Activated CD4-positive, alpha-beta T cell treated with anti-CD3 and anti-CD28 coated beads, Interleukin-2, amount 10 ng/mL, durations not matched to agents 24 days and 14 days (primary cell): ENCODE data around the gene SMIM45.
A peak's percentile ranks its signal among the peaks of the same experiment; 100 is the strongest.

Experiments used
- DNase-seq: peaks from one replicate; pipeline ENCODE4 v3.0.0; 2022
- H3K27ac Mint-ChIP-seq: one replicate; pipeline ENCODE4 v1.8.0; 2022; ENCODE audit warnings: mild to moderate bottlenecking, mixed read lengths
- H3K27me3 Mint-ChIP-seq: one replicate; pipeline ENCODE4 v1.8.0; 2022; ENCODE audit warnings: mixed read lengths
- H3K36me3 Mint-ChIP-seq: one replicate; pipeline ENCODE4 v1.8.0; 2022; ENCODE audit warnings: low read depth, mild to moderate bottlenecking, mixed read lengths
- H3K4me1 Mint-ChIP-seq: one replicate; pipeline ENCODE4 v1.8.0; 2021; ENCODE audit warnings: mixed read lengths
- H3K4me3 Mint-ChIP-seq: one replicate; pipeline ENCODE4 v1.8.0; 2022; ENCODE audit warnings: mild to moderate bottlenecking, moderate library complexity, mixed read lengths
- H3K9me3 Mint-ChIP-seq: one replicate; pipeline ENCODE4 v1.8.0; 2021; ENCODE audit warnings: mixed read lengths
- intact Hi-C: fragments of 100-400 bp; cut with micrococcal nuclease; formaldehyde crosslinking; loops from one replicate; pipeline ENCODE4 v1.15.1; 2023

SMIM45 gene

DNA sequence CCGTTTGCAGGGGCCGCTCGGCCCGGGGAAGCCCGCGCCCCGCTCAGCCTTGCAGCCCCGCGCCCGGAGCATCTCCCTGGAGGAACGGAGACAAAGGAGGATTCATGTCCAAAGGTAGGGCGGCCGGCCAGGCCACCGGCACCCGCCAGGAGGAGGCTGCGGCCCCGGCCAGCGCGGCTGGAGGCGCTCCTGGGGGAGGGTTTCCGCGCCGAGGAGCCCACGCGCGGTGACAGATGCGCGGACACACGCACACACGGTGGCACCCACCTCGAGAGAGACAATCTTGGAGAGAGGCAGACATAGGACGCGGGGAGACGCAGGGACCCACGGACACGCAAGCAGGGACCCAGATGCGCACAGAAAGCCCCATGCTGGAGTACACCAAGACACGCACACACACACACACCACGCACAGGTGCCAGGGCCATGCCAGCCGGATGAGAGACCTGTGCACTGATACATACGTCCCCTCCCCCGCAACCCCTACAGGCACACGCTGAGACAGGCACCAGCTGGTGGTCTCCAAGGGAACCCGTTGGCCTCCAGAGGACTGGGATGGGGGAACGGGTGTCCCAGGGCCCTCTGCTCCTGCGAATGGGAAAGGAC, 25.1 kb downstream of the SMIM45 start:
- H3K36me3 Mint-ChIP-seq = no peaks in the 10 kb centered on the region
- no peaks in the 10 kb centered on the region for H3K9me3 Mint-ChIP-seq
- peak overlapping the region; percentile 67 for H3K4me3 Mint-ChIP-seq
- intact Hi-C loops = loop anchor here (1.0 kb wide), 1 partner anchor 20 kb away; no protein-coding TSS in a partner anchor
- H3K27ac Mint-ChIP-seq = no peak overlapping the region
- peak; percentile 63 for DNase-seq
- peaks cover 48% of the 10 kb centered on the region for H3K27me3 Mint-ChIP-seq
- peaks cover 15% of the 10 kb centered on the region for H3K4me1 Mint-ChIP-seq

DNA sequence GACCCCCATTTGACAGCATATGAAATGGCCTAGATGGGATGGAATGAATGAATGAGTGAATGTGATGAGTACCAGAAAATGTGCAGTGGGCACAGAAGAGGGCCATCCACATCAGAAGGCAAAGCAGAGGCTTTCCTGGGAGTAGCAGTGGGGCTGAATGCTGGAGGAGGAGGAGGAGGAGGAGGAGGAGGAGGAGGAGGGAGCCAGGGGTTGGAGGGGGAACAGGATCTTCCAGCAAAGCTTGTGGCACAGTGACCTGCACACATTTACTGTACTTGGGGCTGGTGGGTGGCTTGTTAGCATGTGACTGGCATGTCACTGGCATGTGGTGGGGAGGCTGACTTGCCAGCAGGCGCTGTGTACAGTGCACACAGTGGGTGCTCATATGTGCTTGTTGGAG, 26.8 kb downstream of the SMIM45 start:
- no peak overlapping the region for H3K4me3 Mint-ChIP-seq
- H3K4me1 Mint-ChIP-seq = peaks cover 15% of the 10 kb centered on the region
- H3K9me3 Mint-ChIP-seq = no peaks in the 10 kb centered on the region
- intact Hi-C loops = no loop called here
- no peaks in the 10 kb centered on the region for H3K36me3 Mint-ChIP-seq
- peaks cover 42% of the 10 kb centered on the region for H3K27me3 Mint-ChIP-seq
- peak overlapping the region; percentile 42 for H3K27ac Mint-ChIP-seq
- DNase-seq = no peak

DNA sequence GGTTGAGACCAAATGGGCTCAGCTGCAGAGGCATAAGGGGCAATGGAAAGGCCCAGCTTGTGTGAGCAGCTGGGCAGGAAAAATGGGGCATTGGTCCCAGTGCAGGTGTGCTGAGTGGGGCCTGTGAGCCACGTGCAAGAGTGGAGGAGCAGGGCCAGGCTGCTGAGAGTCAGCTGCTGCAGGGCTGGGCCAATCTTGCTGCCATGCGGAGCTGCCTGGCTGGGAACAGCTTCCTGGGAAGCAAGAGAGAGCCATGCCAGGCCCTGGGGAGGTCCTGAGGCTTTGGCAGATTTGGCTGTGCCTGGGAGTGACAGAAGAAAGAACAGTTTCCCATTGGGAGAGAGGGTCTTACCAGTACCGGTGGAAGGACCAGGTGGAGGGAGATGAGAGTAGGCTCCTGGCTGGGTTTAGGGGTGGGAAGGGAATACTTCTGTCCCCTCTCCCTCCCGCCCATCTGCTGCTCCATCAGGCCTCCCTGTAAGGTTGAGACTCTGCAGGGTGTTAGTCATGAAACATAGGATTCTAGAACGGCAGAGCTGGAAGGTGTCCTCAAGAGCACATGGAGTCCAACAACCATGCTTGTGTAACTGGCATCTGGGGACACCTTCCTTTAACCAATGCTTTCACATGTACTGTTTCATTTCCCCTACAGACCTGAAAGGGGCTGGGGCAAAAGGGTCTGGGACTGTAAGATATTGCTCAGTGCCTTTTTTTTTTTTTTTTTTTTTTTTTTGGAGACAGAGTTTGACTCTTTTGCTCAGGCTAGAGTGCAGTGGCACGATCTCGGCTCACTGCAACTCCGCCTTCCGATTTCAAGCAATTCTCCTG, 27.7 kb downstream of the SMIM45 start:
- no peak overlapping the region for H3K4me3 Mint-ChIP-seq
- no peaks in the 10 kb centered on the region for H3K9me3 Mint-ChIP-seq
- peaks cover 15% of the 10 kb centered on the region for H3K4me1 Mint-ChIP-seq
- DNase-seq = no peak
- no peaks in the 10 kb centered on the region for H3K36me3 Mint-ChIP-seq
- H3K27me3 Mint-ChIP-seq = peaks cover 38% of the 10 kb centered on the region
- intact Hi-C loops = no loop called here
- H3K27ac Mint-ChIP-seq = no peak overlapping the region

DNA sequence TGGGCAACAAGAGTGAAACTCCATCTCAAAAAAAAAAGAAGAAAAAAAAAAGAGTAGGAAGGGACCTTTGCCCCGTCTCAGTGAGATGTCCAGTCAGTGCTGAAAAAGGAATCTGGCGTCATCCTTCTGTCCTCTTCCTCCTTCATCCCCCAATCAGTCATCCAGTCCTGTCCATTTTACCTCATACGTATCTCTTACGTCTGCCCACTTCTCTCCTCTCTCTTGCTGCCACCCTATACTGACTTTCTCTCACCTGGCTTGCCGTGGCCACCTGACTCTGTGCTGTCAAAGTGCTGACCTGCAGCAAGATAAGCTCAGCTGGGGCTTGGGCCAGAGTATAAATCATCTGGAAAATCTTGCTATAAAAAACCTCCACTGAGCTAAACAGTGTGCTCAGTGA, 30.9 kb downstream of the SMIM45 start:
- Mint-ChIP-seq H3K27me3 (peaks cover 16% of the 10 kb centered on the region), H3K36me3 (no peaks in the 10 kb centered on the region), H3K4me1 (peaks cover under 1% of the 10 kb centered on the region), H3K4me3 (no peak overlapping the region), H3K9me3 (no peaks in the 10 kb centered on the region), H3K27ac (no peak overlapping the region)
- DNase-seq = no peak
- intact Hi-C loops = no loop called here

DNA sequence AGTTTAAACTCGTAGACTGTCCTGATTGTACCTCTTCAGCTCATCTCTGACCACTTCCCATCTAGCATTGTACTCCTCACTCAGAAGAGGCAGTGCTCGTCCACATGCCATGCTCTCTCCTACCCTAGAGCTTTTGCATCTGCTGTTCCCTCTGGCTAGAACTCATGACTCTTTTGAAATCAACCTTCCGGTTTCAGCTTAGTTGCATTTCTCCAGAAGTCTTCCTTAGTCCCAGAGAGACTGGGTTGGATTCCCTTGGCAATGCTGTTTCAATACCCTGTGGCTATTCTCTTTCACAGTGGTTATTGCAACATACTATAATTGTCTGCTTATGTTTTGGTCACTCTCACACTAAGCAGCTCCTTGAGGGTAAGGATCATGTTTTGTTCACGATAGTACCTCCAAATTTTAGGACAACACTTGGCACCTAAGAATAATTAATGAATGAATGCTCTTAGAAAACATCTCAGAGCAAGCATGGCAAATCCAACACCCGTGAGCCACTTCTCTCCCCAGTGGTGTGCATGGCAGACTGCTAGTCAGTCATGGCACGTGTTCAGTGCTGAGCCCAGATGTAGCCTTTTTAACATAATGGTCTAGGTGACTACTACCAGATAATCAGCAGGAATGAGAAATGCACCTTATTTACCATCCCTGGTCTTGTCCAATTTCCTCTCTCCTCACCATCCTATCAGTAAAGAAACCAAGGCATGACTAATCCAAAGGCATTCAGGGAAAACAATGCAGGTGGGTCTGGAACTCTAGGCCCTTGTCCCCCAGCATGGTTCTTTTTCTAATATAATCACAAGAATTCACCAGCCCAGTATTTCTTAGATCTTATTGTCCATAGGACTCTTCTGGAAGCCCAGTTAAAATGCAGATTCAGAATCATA, 31.8 kb downstream of the SMIM45 start:
- Mint-ChIP-seq H3K36me3 (no peaks in the 10 kb centered on the region), H3K4me3 (no peak overlapping the region), H3K27me3 (peaks cover 9% of the 10 kb centered on the region), H3K9me3 (no peaks in the 10 kb centered on the region), H3K27ac (no peak overlapping the region), H3K4me1 (no peaks in the 10 kb centered on the region)
- no peak for DNase-seq
- intact Hi-C loops = no loop called here

DNA sequence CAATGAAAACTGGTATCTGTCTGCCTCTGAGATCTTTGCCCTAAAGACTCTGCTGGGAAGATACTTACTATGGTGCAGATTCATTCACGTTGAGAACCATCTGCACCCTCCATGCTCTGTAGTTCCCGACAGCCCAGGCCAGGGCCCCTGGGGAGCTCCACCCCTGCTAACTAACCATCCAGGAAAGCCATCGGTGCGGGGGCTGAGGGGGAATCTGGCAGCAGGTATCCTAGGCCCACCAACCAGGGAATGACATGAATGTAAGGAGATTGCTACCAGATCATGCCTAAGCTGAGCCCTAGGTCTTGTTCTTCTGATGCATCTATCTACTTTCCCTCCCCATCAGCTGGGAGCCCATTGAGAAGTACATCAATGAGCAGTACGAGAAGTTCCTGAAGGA, 35.3 kb downstream of the SMIM45 start:
- Mint-ChIP-seq H3K9me3 (no peaks in the 10 kb centered on the region), H3K4me3 (no peak overlapping the region), H3K4me1 (no peaks in the 10 kb centered on the region), H3K27me3 (peaks cover 3% of the 10 kb centered on the region), H3K27ac (no peak overlapping the region), H3K36me3 (no peaks in the 10 kb centered on the region)
- intact Hi-C loops = no loop called here
- no peak for DNase-seq

DNA sequence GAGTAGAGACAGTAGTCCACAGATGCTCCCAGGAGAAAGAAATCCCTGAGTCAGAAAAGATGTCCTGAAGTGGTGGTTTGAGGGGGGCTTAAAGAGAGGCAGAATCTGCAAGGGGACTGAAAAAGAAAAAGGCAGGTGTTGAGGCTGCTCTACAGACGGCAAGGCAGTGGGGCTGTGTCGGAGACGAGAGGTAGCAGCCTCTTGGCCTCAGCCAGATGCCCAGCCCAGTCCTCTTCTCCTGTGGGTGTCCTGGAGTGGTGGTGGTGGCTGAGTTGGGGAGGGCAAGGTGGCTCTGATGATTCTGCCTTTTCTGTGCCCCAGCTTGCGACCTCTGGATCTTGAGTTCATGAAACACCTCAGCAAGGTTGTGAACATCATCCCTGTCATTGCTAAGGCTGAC, 37.3 kb downstream of the SMIM45 start:
- no peak overlapping the region for H3K27ac Mint-ChIP-seq
- H3K27me3 Mint-ChIP-seq = peaks cover 3% of the 10 kb centered on the region
- no peak for DNase-seq
- intact Hi-C loops = no loop called here
- H3K9me3 Mint-ChIP-seq = no peaks in the 10 kb centered on the region
- no peaks in the 10 kb centered on the region for H3K36me3 Mint-ChIP-seq
- no peaks in the 10 kb centered on the region for H3K4me1 Mint-ChIP-seq
- H3K4me3 Mint-ChIP-seq = no peak overlapping the region

DNA sequence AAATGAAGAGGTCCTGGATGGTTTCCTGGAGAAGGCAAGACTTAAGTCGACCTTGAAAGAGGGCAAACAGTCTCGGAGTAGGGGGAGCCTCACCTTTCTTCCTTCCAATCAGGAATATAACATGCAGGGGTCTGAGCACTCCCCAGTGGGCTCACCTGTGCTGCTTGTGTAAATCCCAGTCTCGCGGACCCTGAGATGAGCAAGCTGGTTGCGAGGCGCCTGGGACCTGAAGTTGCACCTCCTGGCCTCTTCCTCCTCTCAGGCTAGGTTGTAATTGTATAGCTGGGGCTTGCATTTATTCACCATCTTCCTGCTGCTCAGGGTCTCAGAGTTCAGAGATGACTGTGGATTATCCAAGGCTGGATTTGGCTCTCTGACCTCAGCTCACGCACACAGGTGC, 39.2 kb downstream of the SMIM45 start:
- intact Hi-C loops = no loop called here
- no peak for DNase-seq
- no peak overlapping the region for H3K4me3 Mint-ChIP-seq
- H3K36me3 Mint-ChIP-seq = no peaks in the 10 kb centered on the region
- H3K27ac Mint-ChIP-seq = no peak overlapping the region
- H3K9me3 Mint-ChIP-seq = no peaks in the 10 kb centered on the region
- peaks cover 2% of the 10 kb centered on the region for H3K27me3 Mint-ChIP-seq
- H3K4me1 Mint-ChIP-seq = peaks cover 2% of the 10 kb centered on the region

DNA sequence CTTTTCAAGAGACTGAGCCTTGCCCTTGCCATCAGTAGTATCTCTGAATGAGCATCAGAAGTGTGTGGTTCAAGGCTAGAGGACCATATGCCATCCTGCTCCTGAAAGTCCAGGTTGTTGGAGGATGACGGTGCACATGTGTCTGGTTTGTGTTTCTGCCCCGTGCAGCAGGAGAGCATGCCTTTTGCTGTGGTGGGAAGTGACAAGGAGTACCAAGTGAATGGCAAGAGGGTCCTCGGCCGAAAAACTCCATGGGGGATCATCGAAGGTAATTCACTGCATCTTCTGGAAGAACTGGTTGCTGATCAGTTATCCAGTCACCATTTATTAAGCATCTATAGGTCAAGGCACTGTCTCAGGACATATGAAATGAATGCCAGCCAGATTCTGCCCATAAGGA, 40.5 kb downstream of the SMIM45 start:
- Mint-ChIP-seq H3K27me3 (peaks cover 1% of the 10 kb centered on the region), H3K4me3 (no peak overlapping the region), H3K9me3 (no peaks in the 10 kb centered on the region), H3K27ac (no peak overlapping the region), H3K4me1 (peaks cover 4% of the 10 kb centered on the region), H3K36me3 (no peaks in the 10 kb centered on the region)
- intact Hi-C loops = no loop called here
- DNase-seq = no peak

DNA sequence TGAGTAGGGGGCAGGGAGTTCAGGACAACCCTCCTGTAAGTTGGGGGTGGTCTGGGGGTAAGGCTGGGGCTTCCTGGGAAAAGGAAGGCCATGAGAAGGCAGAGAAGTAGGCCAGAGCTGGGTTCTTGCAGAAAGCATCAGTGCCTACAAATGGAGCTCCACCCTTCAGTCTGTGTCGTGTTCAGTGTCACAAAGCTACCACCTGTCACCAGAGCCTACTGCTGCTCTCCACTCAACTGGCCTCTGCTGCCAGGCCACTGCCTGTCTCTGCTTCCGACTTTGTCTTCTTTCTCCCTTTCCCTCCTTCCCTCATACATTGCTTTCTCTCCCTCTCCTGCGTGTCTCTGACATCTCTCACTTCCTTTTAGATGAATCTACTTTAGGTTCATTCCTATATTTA, 43.3 kb downstream of the SMIM45 start:
- Mint-ChIP-seq H3K4me1 (peaks cover 23% of the 10 kb centered on the region), H3K27me3 (peaks cover 1% of the 10 kb centered on the region), H3K9me3 (peaks cover 10% of the 10 kb centered on the region), H3K36me3 (peaks cover 7% of the 10 kb centered on the region), H3K27ac (no peak overlapping the region), H3K4me3 (no peak overlapping the region)
- intact Hi-C loops = no loop called here
- no peak for DNase-seq

DNA sequence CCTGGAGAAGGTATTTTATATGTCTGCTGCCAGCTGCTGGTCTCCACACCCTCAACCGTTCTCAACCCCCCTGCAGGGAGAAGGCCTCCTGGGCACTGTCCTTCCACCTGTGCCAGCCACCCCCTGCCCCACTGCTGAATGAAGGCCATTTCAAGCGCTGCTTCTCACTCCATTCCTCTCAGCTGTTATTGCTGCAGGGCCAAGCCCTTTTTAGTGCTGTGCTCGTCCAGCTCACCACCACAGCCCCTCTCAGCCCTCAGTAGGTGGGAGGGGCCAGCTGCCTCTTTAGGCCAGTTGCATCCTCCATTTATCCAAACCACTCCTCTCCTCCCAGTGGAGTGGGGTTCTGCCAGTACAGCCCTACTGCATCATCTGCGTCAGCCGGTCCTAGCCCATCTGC, 44.9 kb downstream of the SMIM45 start:
- Mint-ChIP-seq H3K4me1 (peaks cover 23% of the 10 kb centered on the region), H3K27ac (no peak overlapping the region), H3K36me3 (peaks cover 17% of the 10 kb centered on the region), H3K4me3 (no peak overlapping the region), H3K9me3 (peaks cover 10% of the 10 kb centered on the region), H3K27me3 (no peaks in the 10 kb centered on the region)
- DNase-seq = no peak
- intact Hi-C loops = no loop called here

DNA sequence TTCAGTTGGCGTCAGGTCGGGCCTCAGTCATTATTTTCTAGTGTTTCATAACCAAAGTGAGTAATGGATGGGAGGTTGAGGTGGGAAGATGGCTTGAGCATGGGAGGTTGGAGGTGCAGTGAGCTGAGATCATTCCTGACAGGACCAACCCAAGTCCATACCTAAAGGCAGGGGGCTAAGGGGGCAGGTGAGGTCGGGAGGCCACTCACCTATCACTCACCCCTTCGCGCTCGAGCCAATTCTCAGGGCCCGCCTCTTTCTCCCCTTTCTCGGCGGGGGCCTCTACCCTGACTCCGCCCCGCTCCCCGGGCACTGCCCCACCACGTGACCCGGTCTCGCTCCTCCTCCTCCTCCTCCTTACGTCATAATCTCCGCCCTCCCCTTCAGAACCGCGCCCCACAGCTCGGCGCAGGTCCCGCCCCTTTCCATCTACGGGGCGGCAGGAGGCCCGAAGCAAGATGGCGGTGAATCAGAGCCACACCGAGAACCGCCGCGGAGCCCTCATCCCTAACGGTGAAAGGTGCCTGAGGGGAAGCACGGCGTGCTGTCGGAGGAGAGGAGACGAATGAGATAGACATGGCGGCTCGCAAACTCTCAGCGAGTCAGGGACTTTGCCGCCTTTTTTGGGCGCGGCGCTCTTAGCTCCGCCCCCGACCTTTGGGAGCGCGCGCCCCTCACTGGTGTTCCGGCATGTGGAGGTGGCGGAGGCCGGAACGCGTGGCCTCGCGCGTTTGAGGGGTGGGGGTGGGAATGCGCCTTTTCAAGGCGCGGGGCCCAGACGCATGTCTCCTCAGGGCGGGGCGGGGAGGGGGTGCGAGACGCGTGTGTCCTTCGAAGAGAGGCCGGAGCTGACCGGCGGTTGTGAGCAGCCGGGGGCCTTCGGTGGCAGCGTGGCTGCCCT, 46.7 kb downstream of the SMIM45 start, which contains the start of gene WBP2NL:
WBP2NL (plus strand) TSS at position 428 of the 901 bp plus-strand sequence; CDS start at position 459, 31 bp downstream.
- intact Hi-C loops = loop anchor here (2.0 kb wide), 2 partner anchors 72 to 80 kb away; partner anchors contain the start of genes NAGA and SMDT1
- peak within 1 kb of the TSS; percentile 95 for H3K4me3 Mint-ChIP-seq
- peaks cover 20% of the 10 kb centered on the region for H3K36me3 Mint-ChIP-seq
- H3K9me3 Mint-ChIP-seq = peaks cover 10% of the 10 kb centered on the region
- H3K27ac Mint-ChIP-seq = peak within 1 kb of the TSS; percentile 99
- peaks cover 23% of the 10 kb centered on the region for H3K4me1 Mint-ChIP-seq
- peak; percentile 97 for DNase-seq
- no peaks in the 10 kb centered on the region for H3K27me3 Mint-ChIP-seq

DNA sequence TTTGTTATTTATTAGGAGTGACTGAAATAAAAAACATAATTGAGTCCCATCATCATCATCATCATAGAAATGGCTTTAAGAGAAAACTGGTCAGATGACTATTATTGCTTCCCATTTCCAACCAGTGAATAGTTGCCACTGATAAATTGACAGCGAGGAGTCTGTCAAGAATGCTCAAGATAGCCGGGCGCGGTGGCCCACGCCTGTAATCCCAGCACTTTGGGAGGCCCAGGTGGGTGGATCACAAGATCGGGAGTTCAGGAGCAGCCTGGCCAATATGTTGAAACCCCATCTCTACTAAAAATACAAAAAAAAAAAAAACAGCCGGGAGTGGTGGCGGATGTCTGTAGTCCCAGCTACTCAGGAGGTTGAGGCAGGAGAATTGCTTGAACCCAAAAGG, 48.5 kb downstream of the SMIM45 start:
- no peaks in the 10 kb centered on the region for H3K27me3 Mint-ChIP-seq
- no peak for DNase-seq
- no peak overlapping the region for H3K4me3 Mint-ChIP-seq
- H3K4me1 Mint-ChIP-seq = peaks cover 21% of the 10 kb centered on the region
- intact Hi-C loops = no loop called here
- peaks cover 10% of the 10 kb centered on the region for H3K9me3 Mint-ChIP-seq
- H3K36me3 Mint-ChIP-seq = peaks cover 20% of the 10 kb centered on the region
- H3K27ac Mint-ChIP-seq = no peak overlapping the region
